RWPE2 (cell line): ENCODE results near the gene BCL6.

Source experiments
- ATAC-seq: fragments of 200-7000 bp; cut with Tn5 transposase; 3 replicates; pipeline ENCODE4 v1.9.1; 2021; ENCODE audit warnings: low read depth
- DNase-seq: peaks from one replicate; pipeline ENCODE4 v3.0.0-alpha.2; 2020; ENCODE audit warnings: low spot score
- H3K27ac ChIP-seq: fragments of 450-650 bp; 2 replicates; pipeline ENCODE4 v1.5.1; 2017; ENCODE audit warnings: mild to moderate bottlenecking; ENCODE audit not compliant: poor library complexity, severe bottlenecking
- H3K27me3 ChIP-seq: fragments of 250-450 bp; sonication (Bioruptor Pico); 2 replicates; pipeline ENCODE4 v1.5.1; 2021; ENCODE audit warnings: mild to moderate bottlenecking, moderate library complexity; ENCODE audit not compliant: insufficient read depth, poor library complexity, severe bottlenecking
- H3K36me3 ChIP-seq: fragments of 250-450 bp; sonication (Bioruptor Pico); 2 replicates; pipeline ENCODE4 v1.5.1; 2020; ENCODE audit warnings: low read depth, mild to moderate bottlenecking, moderate library complexity
- H3K4me1 ChIP-seq: fragments of 250-450 bp; sonication (Bioruptor Pico); 2 replicates; pipeline ENCODE4 v1.5.1; 2021; ENCODE audit warnings: mild to moderate bottlenecking, moderate library complexity; ENCODE audit not compliant: insufficient read depth, poor library complexity, severe bottlenecking
- H3K4me3 ChIP-seq: fragments of 250-450 bp; sonication (Bioruptor Pico); 2 replicates; pipeline ENCODE4 v1.5.1; 2021; ENCODE audit warnings: mild to moderate bottlenecking, moderate library complexity; ENCODE audit not compliant: severe bottlenecking
- H3K9me3 ChIP-seq: fragments of 250-450 bp; sonication (Bioruptor Pico); 2 replicates; pipeline ENCODE4 v1.5.1; 2021; ENCODE audit warnings: mild to moderate bottlenecking, moderate library complexity; ENCODE audit not compliant: severe bottlenecking
- TF ChIP-seq, protein P1 (sequence below): fragments of 450-650 bp; IDR thresholded peaks from one replicate; pipeline ENCODE4 v1.5.1; 2017; ENCODE audit warnings: mild to moderate bottlenecking, moderate library complexity; ENCODE audit not compliant: poor library complexity, severe bottlenecking

The BCL6 gene

DNA sequence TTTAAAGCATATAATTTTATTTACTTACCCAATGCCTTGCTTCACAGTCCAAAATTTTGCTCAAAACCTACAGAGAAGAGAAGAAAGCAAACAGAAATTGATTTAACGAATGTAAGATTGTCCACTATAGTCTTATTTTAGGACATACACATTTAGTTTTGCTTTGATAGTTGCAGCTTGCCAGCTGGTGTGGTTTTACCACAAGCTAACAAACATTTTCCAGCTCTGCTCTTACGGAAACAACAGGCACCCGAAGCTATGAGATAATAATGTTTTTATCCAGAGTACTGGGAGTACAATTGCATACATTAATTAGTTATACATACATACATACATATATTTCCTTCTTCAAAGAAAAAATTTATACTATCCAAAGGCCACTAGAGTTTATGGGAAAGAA is 10.4 kb downstream of the BCL6 start:
- Histone ChIP-seq H3K4me3 (no peak overlapping the region), H3K36me3 (peaks cover 48% of the 10 kb centered on the region), H3K27me3 (no peaks in the 10 kb centered on the region), H3K27ac (no peak overlapping the region), H3K9me3 (no peaks in the 10 kb centered on the region), H3K4me1 (peaks cover 15% of the 10 kb centered on the region)
- DNase-seq, result no peak
- ATAC-seq, result no peak
- TF ChIP-seq, protein P1, sequence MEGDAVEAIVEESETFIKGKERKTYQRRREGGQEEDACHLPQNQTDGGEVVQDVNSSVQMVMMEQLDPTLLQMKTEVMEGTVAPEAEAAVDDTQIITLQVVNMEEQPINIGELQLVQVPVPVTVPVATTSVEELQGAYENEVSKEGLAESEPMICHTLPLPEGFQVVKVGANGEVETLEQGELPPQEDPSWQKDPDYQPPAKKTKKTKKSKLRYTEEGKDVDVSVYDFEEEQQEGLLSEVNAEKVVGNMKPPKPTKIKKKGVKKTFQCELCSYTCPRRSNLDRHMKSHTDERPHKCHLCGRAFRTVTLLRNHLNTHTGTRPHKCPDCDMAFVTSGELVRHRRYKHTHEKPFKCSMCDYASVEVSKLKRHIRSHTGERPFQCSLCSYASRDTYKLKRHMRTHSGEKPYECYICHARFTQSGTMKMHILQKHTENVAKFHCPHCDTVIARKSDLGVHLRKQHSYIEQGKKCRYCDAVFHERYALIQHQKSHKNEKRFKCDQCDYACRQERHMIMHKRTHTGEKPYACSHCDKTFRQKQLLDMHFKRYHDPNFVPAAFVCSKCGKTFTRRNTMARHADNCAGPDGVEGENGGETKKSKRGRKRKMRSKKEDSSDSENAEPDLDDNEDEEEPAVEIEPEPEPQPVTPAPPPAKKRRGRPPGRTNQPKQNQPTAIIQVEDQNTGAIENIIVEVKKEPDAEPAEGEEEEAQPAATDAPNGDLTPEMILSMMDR, result no peak

DNA sequence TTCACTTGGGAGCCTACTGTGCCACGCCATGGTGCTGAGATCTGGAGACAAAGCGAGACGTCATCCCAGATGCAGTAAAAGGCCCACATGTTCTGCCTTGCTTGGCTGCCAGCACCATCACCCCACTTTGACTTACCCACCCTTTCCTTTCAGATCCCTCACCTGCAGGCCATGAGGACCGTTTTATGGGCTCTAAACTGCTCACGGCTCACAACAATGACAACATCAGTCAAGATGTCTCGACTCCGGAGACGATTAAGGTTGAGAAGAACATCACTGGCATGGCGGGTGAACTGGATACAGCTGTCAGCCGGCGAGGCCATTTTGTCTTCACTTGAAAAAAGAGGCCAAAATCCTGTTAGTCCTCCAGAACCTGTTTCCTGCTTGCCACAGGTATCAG is 11.9 kb downstream of the BCL6 start:
- Histone ChIP-seq H3K4me1 (peaks cover 8% of the 10 kb centered on the region), H3K27ac (no peak overlapping the region), H3K36me3 (peaks cover 63% of the 10 kb centered on the region), H3K27me3 (no peaks in the 10 kb centered on the region), H3K9me3 (no peaks in the 10 kb centered on the region), H3K4me3 (no peak overlapping the region)
- TF ChIP-seq, protein P1, result no peak
- ATAC-seq (no peak), DNase-seq (no peak)

DNA sequence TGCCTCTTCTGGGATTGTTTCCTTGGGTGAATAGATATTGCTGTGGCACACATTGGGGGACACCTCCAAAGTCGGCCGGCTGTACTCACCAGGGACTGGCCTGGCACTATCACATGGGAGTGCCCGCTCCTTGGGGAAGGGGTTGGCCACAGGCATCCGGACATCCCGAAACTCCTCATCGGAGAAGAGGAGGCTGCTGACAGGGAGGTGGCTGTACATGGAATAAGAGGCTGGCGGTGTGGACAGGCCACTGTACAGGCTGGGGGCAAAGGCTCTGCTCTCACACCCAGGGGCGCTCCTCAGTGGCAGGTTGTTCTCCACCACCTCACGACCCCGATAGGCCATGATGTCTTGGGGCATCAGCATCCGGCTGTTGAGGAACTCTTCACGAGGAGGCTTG is 15.7 kb downstream of the BCL6 start:
- no peak overlapping the region for H3K4me3 ChIP-seq
- no peaks in the 10 kb centered on the region for H3K9me3 ChIP-seq
- no peak overlapping the region for H3K27ac ChIP-seq
- DNase-seq (no peak), ATAC-seq (no peak)
- peaks cover 100% of the 10 kb centered on the region for H3K36me3 ChIP-seq
- no peaks in the 10 kb centered on the region for H3K27me3 ChIP-seq
- no peaks in the 10 kb centered on the region for H3K4me1 ChIP-seq
- TF ChIP-seq, protein P1, result no peak

DNA sequence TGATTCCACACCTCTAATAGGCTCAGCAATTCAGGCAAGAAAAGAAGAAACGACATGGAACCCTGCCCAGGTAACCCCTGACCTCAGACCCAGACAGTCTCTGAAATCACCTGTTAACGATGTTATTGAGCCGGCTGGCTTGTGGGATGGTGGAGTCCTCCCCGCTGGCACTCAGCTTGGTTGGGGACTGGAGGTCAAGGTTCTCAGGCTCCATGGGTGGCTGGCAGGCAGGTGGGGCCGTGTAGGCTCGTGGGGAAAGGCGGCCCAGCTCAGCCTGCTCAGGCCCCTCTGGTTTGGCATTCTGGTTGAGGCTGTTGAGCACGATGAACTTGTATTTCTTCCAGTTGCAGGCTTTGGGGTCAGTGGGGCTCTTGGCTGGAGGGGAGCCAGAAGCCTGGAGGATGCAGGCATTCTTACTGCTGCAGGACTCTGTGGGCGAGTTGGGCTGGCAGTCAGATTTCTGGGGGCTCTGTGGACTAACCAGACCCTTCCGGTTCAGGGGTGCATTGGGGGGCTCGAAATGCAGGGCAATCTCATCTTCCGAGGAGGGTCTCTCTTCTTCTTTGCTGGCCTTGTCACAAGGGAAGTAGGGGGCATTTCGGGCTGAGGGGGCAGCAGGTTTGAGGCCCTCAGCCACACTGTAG is 16.2 kb downstream of the BCL6 start:
- no peak overlapping the region for H3K27ac ChIP-seq
- TF ChIP-seq, protein P1, result no peak
- ATAC-seq (no peak), DNase-seq (no peak)
- no peaks in the 10 kb centered on the region for H3K27me3 ChIP-seq
- H3K4me3 ChIP-seq, result no peak overlapping the region
- H3K4me1 ChIP-seq, result no peaks in the 10 kb centered on the region
- no peaks in the 10 kb centered on the region for H3K9me3 ChIP-seq
- H3K36me3 ChIP-seq, result peaks cover 100% of the 10 kb centered on the region

DNA sequence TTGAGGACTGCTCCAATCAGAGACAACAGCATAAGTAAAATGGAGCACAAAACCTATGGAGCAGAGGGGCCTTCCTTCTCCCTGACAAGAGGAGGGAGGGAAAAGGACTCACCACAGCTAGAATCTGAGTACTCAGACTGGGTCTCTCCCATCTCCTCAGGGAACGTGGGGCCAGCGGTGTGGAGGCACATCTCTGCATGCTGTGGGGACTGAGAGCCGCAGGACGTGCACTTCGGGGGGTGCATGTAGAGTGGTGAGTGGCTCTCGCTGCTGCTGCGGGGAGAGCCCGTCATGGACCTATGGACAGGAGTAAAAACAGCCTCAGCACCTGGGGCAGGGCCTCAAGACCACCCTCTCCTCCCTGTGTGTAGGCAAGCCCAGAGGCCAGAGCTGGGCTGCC is 17.0 kb downstream of the BCL6 start:
- no peaks in the 10 kb centered on the region for H3K9me3 ChIP-seq
- H3K36me3 ChIP-seq, result peaks cover 100% of the 10 kb centered on the region
- no peak overlapping the region for H3K4me3 ChIP-seq
- H3K27ac ChIP-seq, result no peak overlapping the region
- no peaks in the 10 kb centered on the region for H3K27me3 ChIP-seq
- DNase-seq (no peak), ATAC-seq (no peak)
- TF ChIP-seq, protein P1, result no peak
- no peaks in the 10 kb centered on the region for H3K4me1 ChIP-seq
